Type B pancreatic cell (in vitro differentiated cells): ENCODE measurements around the gene YIPF1. TPM values are rescaled to one million over a fixed set of nuclear protein-coding genes. Genes with fewer than 3 reads are reported as not detected.
A peak's percentile ranks its signal among the peaks of the same experiment; 100 is the strongest.

Experiments used
- DNase-seq: peaks from one replicate; pipeline ENCODE4 v3.0.0; 2021; ENCODE audit warnings: mixed read lengths; ENCODE audit not compliant: unreplicated experiment; ENCODE audit errors: extremely low spot score
- H3K27ac Mint-ChIP-seq: 2 replicates; pipeline ENCODE4 v1.8.0; 2021; ENCODE audit warnings: mild to moderate bottlenecking, mixed read lengths
- H3K27me3 Mint-ChIP-seq: 2 replicates; pipeline ENCODE4 v1.8.0; 2021; ENCODE audit warnings: mixed read lengths
- H3K36me3 Mint-ChIP-seq: 2 replicates; pipeline ENCODE4 v1.8.0; 2021; ENCODE audit warnings: mixed read lengths
- H3K4me1 Mint-ChIP-seq: one replicate; pipeline ENCODE4 v1.8.0; 2021; ENCODE audit warnings: mixed read lengths; ENCODE audit not compliant: unreplicated experiment
- H3K4me3 Mint-ChIP-seq: 2 replicates; pipeline ENCODE4 v1.8.0; 2021; ENCODE audit warnings: mild to moderate bottlenecking, mixed read lengths
- H3K9me3 Mint-ChIP-seq: 2 replicates; pipeline ENCODE4 v1.8.0; 2021; ENCODE audit warnings: mixed read lengths
- CTCF ChIP-seq: fragments of 200-600 bp; sonication (generic); conservative IDR thresholded peaks from 2 replicates; pipeline ENCODE4 v1.5.0; 2021; ENCODE audit warnings: antibody characterized with exemption, mild to moderate bottlenecking
- total RNA-seq: library from RNA; stranded (reverse); gene quantifications from 2 replicates; pipeline ENCODE4 v1.2.1, GENCODE V29; 2021; ENCODE audit warnings: low replicate concordance

YIPF1 gene
- total RNA-seq, 1 donor from 2014 or later: 30.2 TPM

GRCh38 chr1:53894644-53895043, 5.0 kb upstream of the YIPF1 start:
- Mint-ChIP-seq H3K27me3 (no peaks in the 10 kb centered on the region), H3K36me3 (no peaks in the 10 kb centered on the region), H3K27ac (no peak overlapping the region), H3K4me1 (peaks cover 33% of the 10 kb centered on the region), H3K9me3 (no peaks in the 10 kb centered on the region), H3K4me3 (no peak overlapping the region)
- DNase-seq: no peak
- no peak for TF ChIP-seq CTCF

DNA sequence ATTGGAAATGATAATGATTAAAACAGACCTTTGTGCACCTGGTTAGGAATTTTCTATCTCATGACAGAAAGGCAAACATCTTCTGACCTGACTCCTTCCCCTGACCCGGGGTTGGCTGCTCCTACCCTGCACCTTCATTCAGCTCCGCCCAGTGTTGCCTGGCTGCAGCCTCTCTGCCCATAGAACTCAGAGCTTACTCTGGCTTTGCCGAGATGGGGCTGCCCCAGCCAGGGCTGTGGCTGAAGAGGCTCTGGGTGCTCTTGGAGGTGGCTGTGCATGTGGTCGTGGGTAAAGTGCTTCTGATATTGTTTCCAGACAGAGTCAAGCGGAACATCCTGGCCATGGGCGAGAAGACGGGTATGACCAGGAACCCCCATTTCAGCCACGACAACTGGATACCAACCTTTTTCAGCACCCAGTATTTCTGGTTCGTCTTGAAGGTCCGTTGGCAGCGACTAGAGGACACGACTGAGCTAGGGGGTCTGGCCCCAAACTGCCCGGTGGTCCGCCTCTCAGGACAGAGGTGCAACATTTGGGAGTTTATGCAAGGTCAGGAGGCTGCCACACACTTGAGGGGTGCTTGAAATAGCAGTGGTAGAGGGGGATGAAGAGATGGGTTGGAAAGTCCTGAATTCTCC, 4.5 kb upstream of the YIPF1 start, which contains the start of gene DIO1:
Gene DIO1, plus strand, starts transcription at position 189 of the 638 bp plus-strand sequence. Its CDS starts 24 bp downstream, at position 213.
- DNase-seq: no peak
- Mint-ChIP-seq H3K36me3 (no peaks in the 10 kb centered on the region), H3K4me1 (peaks cover 30% of the 10 kb centered on the region), H3K4me3 (peak within 1 kb of the TSS; percentile 70), H3K9me3 (no peaks in the 10 kb centered on the region), H3K27me3 (no peaks in the 10 kb centered on the region), H3K27ac (peak within 1 kb of the TSS; percentile 34)
- no peak for TF ChIP-seq CTCF

- Mint-ChIP-seq H3K4me3 (no peak overlapping the region), H3K27me3 (no peaks in the 10 kb centered on the region), H3K36me3 (no peaks in the 10 kb centered on the region), H3K4me1 (peaks cover 30% of the 10 kb centered on the region), H3K27ac (no peak overlapping the region), H3K9me3 (no peaks in the 10 kb centered on the region)
- no peak for TF ChIP-seq CTCF
- DNase-seq: no peak
Measured at GRCh38 chr1:53892911-53893310, 3.3 kb upstream of the YIPF1 start.

DNA sequence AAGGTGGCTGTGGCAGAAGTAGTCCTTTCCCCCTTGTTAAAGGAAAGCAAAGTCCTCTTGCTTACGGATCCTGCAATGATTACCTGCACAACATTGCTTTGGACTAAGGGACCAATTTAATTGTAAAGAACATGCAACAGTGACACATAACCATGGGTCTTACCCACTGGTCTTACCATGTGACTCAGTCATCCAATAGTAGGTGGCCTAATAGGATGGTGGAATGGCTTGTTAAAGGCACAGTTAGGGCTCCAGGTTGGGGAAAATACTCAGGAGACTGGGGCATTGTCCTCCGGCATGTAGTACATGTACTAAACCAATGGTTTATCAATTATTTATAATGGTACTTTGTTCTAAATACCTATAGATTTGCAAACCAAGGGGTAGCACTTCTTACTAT, 2.1 kb upstream of the YIPF1 start:
- no peaks in the 10 kb centered on the region for H3K9me3 Mint-ChIP-seq
- no peak overlapping the region for H3K27ac Mint-ChIP-seq
- no peaks in the 10 kb centered on the region for H3K36me3 Mint-ChIP-seq
- H3K4me1 Mint-ChIP-seq: peaks cover 29% of the 10 kb centered on the region
- no peak for DNase-seq
- H3K4me3 Mint-ChIP-seq: no peak overlapping the region
- TF ChIP-seq CTCF: no peak
- H3K27me3 Mint-ChIP-seq: no peaks in the 10 kb centered on the region

GRCh38 chr1:53891018-53891417, 1.4 kb upstream of the YIPF1 start:
- H3K27me3 Mint-ChIP-seq: no peaks in the 10 kb centered on the region

More at GRCh38 chr1:53891018-53891417, 1.4 kb upstream of the YIPF1 start:
- no peaks in the 10 kb centered on the region for H3K36me3 Mint-ChIP-seq
- H3K4me3 Mint-ChIP-seq: no peak overlapping the region
- no peak for TF ChIP-seq CTCF
- no peaks in the 10 kb centered on the region for H3K9me3 Mint-ChIP-seq
- DNase-seq: no peak
- peaks cover 26% of the 10 kb centered on the region for H3K4me1 Mint-ChIP-seq
- no peak overlapping the region for H3K27ac Mint-ChIP-seq
